ENCODE data around the gene CHRNB2.

DNA sequence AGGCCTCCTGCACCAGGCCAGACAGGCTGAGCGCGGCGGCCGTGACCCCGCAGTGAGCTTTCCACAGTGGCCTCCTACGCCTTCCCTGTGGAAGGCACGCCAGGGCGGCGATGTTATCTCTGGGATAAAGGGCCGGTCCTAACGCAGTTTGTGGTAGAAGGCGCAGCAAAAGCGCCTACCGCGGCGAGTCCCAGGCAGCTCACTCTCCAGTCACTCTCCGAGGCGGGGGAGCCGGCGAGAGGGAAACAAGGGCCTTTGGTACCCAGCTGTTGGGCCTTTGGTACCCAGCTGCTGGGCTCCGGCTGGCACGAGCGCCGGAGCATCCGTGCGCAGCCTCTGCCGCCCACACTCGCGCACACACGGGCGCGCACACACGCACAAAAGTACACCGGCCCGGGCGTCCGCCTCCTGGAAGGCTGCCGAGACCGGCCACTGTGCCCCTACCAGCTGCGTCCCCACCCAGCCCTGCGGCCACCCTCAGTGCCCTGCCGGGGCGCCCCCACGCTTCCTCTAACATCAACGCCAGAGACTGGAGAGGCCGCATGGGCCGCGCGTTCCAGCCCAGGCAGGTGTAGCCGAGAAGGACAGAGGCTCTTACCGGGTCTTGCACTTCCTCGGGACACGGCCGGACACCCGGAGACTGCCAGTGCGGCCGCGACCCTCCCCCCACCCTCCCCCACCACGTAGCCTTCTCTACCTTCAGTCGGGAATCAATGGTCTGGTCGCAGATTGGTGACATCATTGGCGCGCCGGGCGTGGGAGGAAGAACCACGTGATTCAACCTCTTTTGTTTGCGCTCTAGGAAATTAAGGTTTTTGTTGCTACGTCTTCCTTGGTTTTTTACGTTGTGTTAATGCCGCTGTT lies 59.9 kb downstream of the CHRNB2 start:
- TF ChIP-seq, protein P1, sequence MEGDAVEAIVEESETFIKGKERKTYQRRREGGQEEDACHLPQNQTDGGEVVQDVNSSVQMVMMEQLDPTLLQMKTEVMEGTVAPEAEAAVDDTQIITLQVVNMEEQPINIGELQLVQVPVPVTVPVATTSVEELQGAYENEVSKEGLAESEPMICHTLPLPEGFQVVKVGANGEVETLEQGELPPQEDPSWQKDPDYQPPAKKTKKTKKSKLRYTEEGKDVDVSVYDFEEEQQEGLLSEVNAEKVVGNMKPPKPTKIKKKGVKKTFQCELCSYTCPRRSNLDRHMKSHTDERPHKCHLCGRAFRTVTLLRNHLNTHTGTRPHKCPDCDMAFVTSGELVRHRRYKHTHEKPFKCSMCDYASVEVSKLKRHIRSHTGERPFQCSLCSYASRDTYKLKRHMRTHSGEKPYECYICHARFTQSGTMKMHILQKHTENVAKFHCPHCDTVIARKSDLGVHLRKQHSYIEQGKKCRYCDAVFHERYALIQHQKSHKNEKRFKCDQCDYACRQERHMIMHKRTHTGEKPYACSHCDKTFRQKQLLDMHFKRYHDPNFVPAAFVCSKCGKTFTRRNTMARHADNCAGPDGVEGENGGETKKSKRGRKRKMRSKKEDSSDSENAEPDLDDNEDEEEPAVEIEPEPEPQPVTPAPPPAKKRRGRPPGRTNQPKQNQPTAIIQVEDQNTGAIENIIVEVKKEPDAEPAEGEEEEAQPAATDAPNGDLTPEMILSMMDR (IDR thresholded peaks at IDR 0.05): no peak
- TF ChIP-seq REST (IDR thresholded peaks at IDR 0.05; ENCODE audit: insufficient read depth in 1 of 2, low read depth in 2 of 2, low read length in 1 of 2): no peak
- peak; percentile 70 for TF ChIP-seq POLR2AphosphoS5 (IDR thresholded peaks at IDR 0.05; ENCODE audit: low read depth, low read length)
- TF ChIP-seq TCF7L2 (IDR thresholded peaks at IDR 0.05; ENCODE audit: low read depth, low read length): no peak
- peak; percentile 51; the same call in 1 of the 2 replicates for TF ChIP-seq SIN3A (IDR thresholded peaks at IDR 0.05; ENCODE audit: borderline replicate concordance, insufficient read depth, low read depth, low read length)

All from Panc1 (cell line).